Erythroblast (primary cell): ENCODE results near the gene ART4.

ENCODE experiments used
- GATA1 ChIP-seq: IDR thresholded peaks from 2 replicates; pipeline ENCODE4 v1.6.1; 2011; ENCODE audit warnings: low read depth, mild to moderate bottlenecking, control low read depth, low read length, moderate library complexity
- POLR2A ChIP-seq: IDR thresholded peaks from 2 replicates; pipeline ENCODE4 v1.6.1; 2011; ENCODE audit warnings: mild to moderate bottlenecking, low read length

GRCh38 chr12:14776236-14776961 is 66.9 kb downstream of the ART4 start:
- TF ChIP-seq POLR2A: no peak
- no peak for TF ChIP-seq GATA1
